Activated CD4-positive, CD25-positive, alpha-beta regulatory T cell treated with anti-CD3 and anti-CD28 coated beads, Interleukin-2, amount 50 U/mL, for 24 hours (primary cell): ENCODE measurements around the gene RAB4B.
A peak's percentile ranks its signal among the peaks of the same experiment; 100 is the strongest.
"Not testable (repeated sequence)": the region's sequence is repeated elsewhere in the genome, so short reads cannot be mapped to it uniquely, and the experiment has no call there.

ENCODE experiments used
- ATAC-seq, 2 donors: fragments of 150-1000 bp; cut with Tn5 transposase; one replicate each; pipeline ENCODE4 v1.10.0; 2021; ENCODE audit warnings: mild to moderate bottlenecking in 1 of 2, moderate library complexity in 1 of 2

RAB4B gene

GRCh38 chr19:40750874-40751537 lies 27.0 kb upstream of the RAB4B start, which contains the start of gene SNRPA:
SNRPA (plus strand) TSS chr19:40751203; CDS start chr19:40751409, 206 bp downstream.
- peak; percentile 69 to 75 for ATAC-seq

GRCh38 chr19:40752257-40752781 lies 25.7 kb upstream of the RAB4B start:
- ATAC-seq: no peak

GRCh38 chr19:40754611-40755247 lies 23.3 kb upstream of the RAB4B start:
- peak in 1 of 2 donors; percentile 4 for ATAC-seq

- ATAC-seq: no peak
Observed at GRCh38 chr19:40755248-40755624, 22.8 kb upstream of the RAB4B start.

- no peak for ATAC-seq
Observed at GRCh38 chr19:40755791-40756190, 22.3 kb upstream of the RAB4B start.

- no peak for ATAC-seq
Observed at GRCh38 chr19:40756502-40757110, 21.4 kb upstream of the RAB4B start.

- ATAC-seq: no peak
Observed at GRCh38 chr19:40758491-40758890, 19.6 kb upstream of the RAB4B start.

GRCh38 chr19:40759352-40759751 lies 18.7 kb upstream of the RAB4B start:
- ATAC-seq: no peak

GRCh38 chr19:40762754-40763470 lies 15.1 kb upstream of the RAB4B start:
- no peak for ATAC-seq

GRCh38 chr19:40763526-40763925 lies 14.5 kb upstream of the RAB4B start:
- ATAC-seq: no peak

- no peak for ATAC-seq
Observed at GRCh38 chr19:40763963-40764362, 14.1 kb upstream of the RAB4B start.

GRCh38 chr19:40766385-40766784 lies 11.7 kb upstream of the RAB4B start:
- ATAC-seq: not testable (repeated sequence)

GRCh38 chr19:40768869-40769268 lies 9.2 kb upstream of the RAB4B start:
- no peak for ATAC-seq

- ATAC-seq: not testable (repeated sequence)
Observed at GRCh38 chr19:40771101-40771862, 6.8 kb upstream of the RAB4B start.

- ATAC-seq: no peak
Observed at GRCh38 chr19:40774916-40775631, 3.0 kb upstream of the RAB4B start, which contains the start of gene MIA. MIA (plus strand) TSS chr19:40775521; CDS start chr19:40775543, 22 bp downstream.

GRCh38 chr19:40775632-40776022 lies 2.4 kb upstream of the RAB4B start:
- no peak for ATAC-seq

GRCh38 chr19:40776364-40776763 lies 1.7 kb upstream of the RAB4B start:
- no peak for ATAC-seq

GRCh38 chr19:40776932-40777644 lies 959 bp upstream of the RAB4B start:
- peak; percentile 63 to 64 for ATAC-seq

GRCh38 chr19:40777645-40777936 lies 456 bp upstream of the RAB4B start:
- ATAC-seq: no peak

- ATAC-seq: no peak
Observed at GRCh38 chr19:40778706-40779284, 748 bp downstream of the RAB4B start.

GRCh38 chr19:40780582-40780981 lies 2.5 kb downstream of the RAB4B start:
- no peak for ATAC-seq
